Measurements from ENCODE around the gene CNN3.

- TF ChIP-seq, protein P1, sequence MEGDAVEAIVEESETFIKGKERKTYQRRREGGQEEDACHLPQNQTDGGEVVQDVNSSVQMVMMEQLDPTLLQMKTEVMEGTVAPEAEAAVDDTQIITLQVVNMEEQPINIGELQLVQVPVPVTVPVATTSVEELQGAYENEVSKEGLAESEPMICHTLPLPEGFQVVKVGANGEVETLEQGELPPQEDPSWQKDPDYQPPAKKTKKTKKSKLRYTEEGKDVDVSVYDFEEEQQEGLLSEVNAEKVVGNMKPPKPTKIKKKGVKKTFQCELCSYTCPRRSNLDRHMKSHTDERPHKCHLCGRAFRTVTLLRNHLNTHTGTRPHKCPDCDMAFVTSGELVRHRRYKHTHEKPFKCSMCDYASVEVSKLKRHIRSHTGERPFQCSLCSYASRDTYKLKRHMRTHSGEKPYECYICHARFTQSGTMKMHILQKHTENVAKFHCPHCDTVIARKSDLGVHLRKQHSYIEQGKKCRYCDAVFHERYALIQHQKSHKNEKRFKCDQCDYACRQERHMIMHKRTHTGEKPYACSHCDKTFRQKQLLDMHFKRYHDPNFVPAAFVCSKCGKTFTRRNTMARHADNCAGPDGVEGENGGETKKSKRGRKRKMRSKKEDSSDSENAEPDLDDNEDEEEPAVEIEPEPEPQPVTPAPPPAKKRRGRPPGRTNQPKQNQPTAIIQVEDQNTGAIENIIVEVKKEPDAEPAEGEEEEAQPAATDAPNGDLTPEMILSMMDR (IDR thresholded peaks at IDR 0.05 in 4 of 5, conservative IDR thresholded peaks at IDR 0.05 in 1 of 5), result no peak
- TF ChIP-seq POLR2A (IDR thresholded peaks at IDR 0.05), result no peak
These were observed 43.2 kb downstream of the CNN3 start for GRCh38 chr1:94883691-94884090.
